Kidney (tissue), 14 donors: ENCODE results near the gene SFTPB. TPM values are rescaled to one million over a fixed set of nuclear protein-coding genes. Genes with fewer than 3 reads are reported as not detected.

Experiments
- DNase-seq, 5 donors: peaks; one replicate each; pipeline ENCODE4 v3.0.0-alpha.2; 2013 to 2020
- FAIRE-seq: peaks from 2 replicates; lab custom pipeline; 2012; peaks lifted over from hg19 to GRCh38; lab: Jason Lieb, UNC
- H3K27ac ChIP-seq, 2 donors: one replicate each; pipeline ENCODE4 v1.7.0; 2013; ENCODE audit warnings: low read depth in 2 of 2, low read length in 2 of 2, inconsistent platforms in 1 of 2
- H3K27me3 ChIP-seq: one replicate; pipeline ENCODE4 v1.7.1; 2013; ENCODE audit warnings: low read length, inconsistent platforms; ENCODE audit not compliant: control insufficient read depth, insufficient read depth
- H3K36me3 ChIP-seq, 3 donors: one replicate each; pipeline versions ENCODE4 v1.7.0 to v1.7.1; 2013; ENCODE audit warnings: low read length in 3 of 3, control low read depth in 1 of 3, inconsistent platforms in 1 of 3; ENCODE audit not compliant: insufficient read depth in 3 of 3, control insufficient read depth in 2 of 3
- H3K4me1 ChIP-seq, 3 donors: one replicate each; pipeline versions ENCODE4 v1.7.0 to v1.7.1; 2013; ENCODE audit warnings: low read length in 3 of 3, inconsistent platforms in 1 of 3, low read depth in 1 of 3; ENCODE audit not compliant: control insufficient read depth in 2 of 3, insufficient read depth in 2 of 3
- H3K4me3 ChIP-seq, 3 donors: one replicate each; pipeline versions ENCODE4 v1.7.0 to v1.8.1; 2013; ENCODE audit warnings: low read length in 3 of 3, control low read depth in 1 of 3, inconsistent platforms in 1 of 3
- H3K9ac ChIP-seq, 3 donors: one replicate each; pipeline versions ENCODE4 v1.7.0 to v1.7.1; 2013; ENCODE audit warnings: low read length in 3 of 3, control low read depth in 1 of 3, inconsistent platforms in 1 of 3
- H3K9me3 ChIP-seq, 3 donors: one replicate each; pipeline versions ENCODE4 v1.7.0 to v1.7.1; 2013; ENCODE audit warnings: low read length in 3 of 3, control low read depth in 1 of 3, inconsistent platforms in 1 of 3; ENCODE audit not compliant: control insufficient read depth in 2 of 3, insufficient read depth in 1 of 3
- CTCF ChIP-seq: IDR thresholded peaks from 3 replicates; pipeline ENCODE4 v1.5.1; 2012; ENCODE audit warnings: mild to moderate bottlenecking, moderate library complexity, borderline replicate concordance; ENCODE audit not compliant: insufficient read depth; ENCODE audit errors: extremely low read depth
- intact Hi-C: fragments of 100-400 bp; cut with DNase I; formaldehyde crosslinking; loops from one replicate; pipeline ENCODE4 v1.11.1; 2022
- polyA plus RNA-seq: library from polyadenylated mRNA; stranded (reverse); fragments of 350-450 nt; fragmentation: Illumina TruSeq; extraction: RNeasy Lipid Tissue Mini Kit (QIAGEN cat#74804); gene quantifications from one replicate; pipeline ENCODE4 v1.2.3, GENCODE V29; 2014; ENCODE audit warnings: low read depth, low replicate concordance; ENCODE audit not compliant: insufficient read depth
- total RNA-seq: library from RNA; stranded (reverse); fragmentation: NEBNext Ultra II Directional; extraction: Animal tissue kit (Norgen Biotek cat#: 25700); gene quantifications from one replicate; pipeline ENCODE4 v1.2.1, GENCODE V29; 2021
- donor health status: control.
- donor health status: control.
- donor health status: control.
- donor health status: control.
- donor health status: control.
- donor health status: DM: yes; HTN: yes; CAD: no.
- donor health status: Normal renal cell carcinoma (clear cell type).

Gene SFTPB
- total and polyA plus RNA-seq, 2 donors from 2014 or later = 0.92 to 1.3 TPM

- DNase-seq (no peak), FAIRE-seq (no peak)
- intact Hi-C loops = loop anchor here (10.0 kb wide), 2 partner anchors 70 to 180 kb away; no protein-coding TSS in a partner anchor
- Histone ChIP-seq H3K27ac (no peak overlapping the region), H3K4me3 (no peak overlapping the region), H3K9me3 (no peaks in the 10 kb centered on the region), H3K9ac (no peak overlapping the region), H3K4me1 (no peaks in the 10 kb centered on the region), H3K27me3 (no peaks in the 10 kb centered on the region), H3K36me3 (peaks cover 11 to 61% (median 41%) of the 10 kb centered on the region in 3 donors)
- TF ChIP-seq CTCF = no peak
Measured at GRCh38 chr2:85635011-85635410, 33.0 kb downstream of the SFTPB start.

- no peaks in the 10 kb centered on the region for H3K4me1 ChIP-seq
- no peak for FAIRE-seq
- peaks cover 2 to 49% (median 25%) of the 10 kb centered on the region in 3 donors for H3K36me3 ChIP-seq
Measured at GRCh38 chr2:85631316-85631715, 36.7 kb downstream of the SFTPB start.

GRCh38 chr2:85628658-85629057 lies 39.3 kb downstream of the SFTPB start:
- H3K9me3 ChIP-seq = no peaks in the 10 kb centered on the region
- H3K27me3 ChIP-seq = no peaks in the 10 kb centered on the region
- H3K9ac ChIP-seq = no peak overlapping the region
- H3K27ac ChIP-seq = no peak overlapping the region
- intact Hi-C loops = no loop called here
- no peak for FAIRE-seq
- no peak for TF ChIP-seq CTCF
- peaks cover 6 to 53% (median 29%) of the 10 kb centered on the region in 3 donors for H3K36me3 ChIP-seq
- no peak for DNase-seq
- H3K4me3 ChIP-seq = no peak overlapping the region
- no peaks in the 10 kb centered on the region for H3K4me1 ChIP-seq

More at GRCh38 chr2:85631316-85631715, 36.7 kb downstream of the SFTPB start:
- no peak for TF ChIP-seq CTCF
- H3K9me3 ChIP-seq = no peaks in the 10 kb centered on the region
- H3K4me3 ChIP-seq = no peak overlapping the region
- H3K27me3 ChIP-seq = no peaks in the 10 kb centered on the region
- no peak overlapping the region for H3K9ac ChIP-seq
- intact Hi-C loops = loop anchor here (10.0 kb wide), 2 partner anchors 73 to 183 kb away; no protein-coding TSS in a partner anchor
- DNase-seq = no peak
- H3K27ac ChIP-seq = no peak overlapping the region

- TF ChIP-seq CTCF = no peak
- DNase-seq (no peak), FAIRE-seq (no peak)
- Histone ChIP-seq H3K4me1 (no peaks in the 10 kb centered on the region), H3K27ac (no peak overlapping the region), H3K9ac (no peak overlapping the region), H3K4me3 (no peak overlapping the region), H3K36me3 (peaks cover 7 to 53% (median 34%) of the 10 kb centered on the region in 3 donors), H3K9me3 (no peaks in the 10 kb centered on the region), H3K27me3 (no peaks in the 10 kb centered on the region)
- intact Hi-C loops = no loop called here
Measured at GRCh38 chr2:85623991-85624390, 44.0 kb downstream of the SFTPB start.
